GM12891 (cell line): ENCODE measurements around the gene SLC10A4.

ENCODE experiments used
- PAX5 ChIP-seq: IDR thresholded peaks from 2 replicates; pipeline ENCODE4 v1.6.1; 2011; ENCODE audit warnings: low read length, moderate library complexity, mild to moderate bottlenecking; ENCODE audit not compliant: insufficient read depth, severe bottlenecking
- POLR2A ChIP-seq: IDR thresholded peaks from 2 replicates; pipeline ENCODE4 v1.6.1; 2011; ENCODE audit warnings: low read depth, low read length, control low read depth
- POLR2AphosphoS5 ChIP-seq: IDR thresholded peaks from 2 replicates; pipeline ENCODE4 v1.6.1; 2011; ENCODE audit warnings: low read depth, low read length, control low read depth
- POU2F2 ChIP-seq: IDR thresholded peaks from 2 replicates; pipeline ENCODE4 v1.6.1; 2011; ENCODE audit warnings: low read depth, mild to moderate bottlenecking, control low read depth, low read length, moderate library complexity
- TAF1 ChIP-seq: IDR thresholded peaks from 2 replicates; pipeline ENCODE4 v1.6.1; 2011; ENCODE audit warnings: low read depth, low read length, control low read depth

GRCh38 chr4:48481581-48481980 is 1.6 kb upstream of the SLC10A4 start:
- TF ChIP-seq POLR2A, result no peak
- TF ChIP-seq POLR2AphosphoS5, result no peak
- no peak for TF ChIP-seq TAF1
- no peak for TF ChIP-seq POU2F2
- no peak for TF ChIP-seq PAX5
